ENCODE results near the gene WWOX. TPM values are rescaled to one million over a fixed set of nuclear protein-coding genes. Genes with fewer than 3 reads are reported as not detected.
A peak's percentile ranks its signal among the peaks of the same experiment; 100 is the strongest.

WWOX gene
- total and polyA plus RNA-seq, 2 of the 13 experiments (the other 11 are each of a cell fraction or from before 2014, with no cell fraction given): 9.1 to 37.4 TPM

DNA sequence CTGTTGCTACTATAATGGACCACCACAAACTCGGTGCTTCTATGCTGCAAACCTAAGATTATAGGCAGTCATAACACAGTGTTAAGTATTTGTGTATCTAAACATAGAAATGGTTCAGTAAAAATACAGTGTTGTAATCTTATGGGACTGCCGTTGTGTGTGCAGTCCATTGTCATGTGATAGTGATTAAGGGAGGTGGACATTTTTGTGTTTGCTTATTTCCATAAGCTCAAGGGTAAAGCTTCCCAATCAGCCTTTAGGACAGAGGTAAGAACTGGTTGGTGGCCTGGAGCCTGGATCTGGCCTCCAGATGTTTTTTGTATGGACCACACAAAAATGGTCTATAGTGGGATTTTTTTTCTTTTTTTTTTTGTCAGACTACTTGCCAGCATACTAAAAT, 29.9 kb downstream of the WWOX start (continued):
- TF ChIP-seq NFYB (CRISPR knock-in tag; IDR thresholded peaks at IDR 0.05): no peak
- no peak for TF ChIP-seq FOXC1 (CRISPR knock-in tag; IDR thresholded peaks at IDR 0.05; ENCODE audit: borderline replicate concordance)
- TF ChIP-seq ZNF614 (CRISPR knock-in tag; IDR thresholded peaks at IDR 0.05; ENCODE audit: borderline replicate concordance): 0 out of 2 replicates have a peak, but pooled peaks have one; percentile 46
- TF ChIP-seq ZNF3 (CRISPR knock-in tag; IDR thresholded peaks at IDR 0.05): peak; percentile 60; the same call in 1 of the 2 replicates
- no peak for TF ChIP-seq ZNF329 (CRISPR knock-in tag; IDR thresholded peaks at IDR 0.05; ENCODE audit: low read depth)
- TF ChIP-seq, protein P1, sequence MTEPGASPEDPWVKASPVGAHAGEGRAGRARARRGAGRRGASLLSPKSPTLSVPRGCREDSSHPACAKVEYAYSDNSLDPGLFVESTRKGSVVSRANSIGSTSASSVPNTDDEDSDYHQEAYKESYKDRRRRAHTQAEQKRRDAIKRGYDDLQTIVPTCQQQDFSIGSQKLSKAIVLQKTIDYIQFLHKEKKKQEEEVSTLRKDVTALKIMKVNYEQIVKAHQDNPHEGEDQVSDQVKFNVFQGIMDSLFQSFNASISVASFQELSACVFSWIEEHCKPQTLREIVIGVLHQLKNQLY (CRISPR knock-in tag; IDR thresholded peaks at IDR 0.05): 0 out of 2 replicates have a peak, but pooled peaks have one; percentile 34
- no peak for TF ChIP-seq ZNF547 (CRISPR knock-in tag; IDR thresholded peaks at IDR 0.05)
- no peak for TF ChIP-seq RELA (CRISPR knock-in tag; IDR thresholded peaks at IDR 0.05)
- no peak for TF ChIP-seq DNMT1 (CRISPR knock-in tag; IDR thresholded peaks at IDR 0.05)

GRCh38 chr16:78130083-78130608, 30.7 kb downstream of the WWOX start:
- Histone ChIP-seq H3K36me3 (replicated peaks in 1 of 2; ENCODE audit: control insufficient read depth in 1 of 2, insufficient read depth in 2 of 2, low read length in 2 of 2) (no peaks in the 10 kb centered on the region), H4K20me1 (ENCODE audit: insufficient read depth, low read length) (no peaks in the 10 kb centered on the region), H3K27me3 (ENCODE audit: control insufficient read depth in 1 of 2, insufficient read depth in 2 of 2, low read length in 2 of 2) (no peaks in the 10 kb centered on the region), H3K27ac (ENCODE audit: extremely low read length, insufficient read depth, low read length) (no peak overlapping the region), H3K9ac (ENCODE audit: insufficient read depth, low read depth, low read length) (no peak overlapping the region), H3K9me3 (ENCODE audit: low read length) (no peaks in the 10 kb centered on the region), H3K4me1 (ENCODE audit: insufficient read depth, low read length) (peaks cover 63% of the 10 kb centered on the region), H3K4me2 (ENCODE audit: low read depth, low read length) (no peak overlapping the region), H3K79me2 (ENCODE audit: insufficient read depth, low read length) (no peaks in the 10 kb centered on the region), H2AFZ (ENCODE audit: low read length) (no peak overlapping the region), H3K4me3 (replicated peaks in 1 of 3; ENCODE audit: insufficient read depth in 1 of 3, low read depth in 2 of 3, low read length in 3 of 3) (no peak overlapping the region)
- no TSS peak for BruUV-seq (replicated peaks)
- in situ Hi-C loops (cut with HindIII; ENCODE audit: extremely low pct_ligation_motif_present, low pct_unique_long_range_greater_than_20kb): loop anchor here (5.0 kb wide), 1 partner anchor 52 kb away; no protein-coding TSS in a partner anchor
- FAIRE-seq (no peak), ATAC-seq (no peak), DNase-seq (ENCODE audit: low spot score) (no peak)
- ChIA-PET CTCF (ENCODE audit: low intra/inter-chr PET ratio, low total read pairs) (no interaction called here), POLR2A (no interaction called here)
- WGBS (ENCODE audit: low lambda C conversion rate): 68% methylated on average over 4 of the region's 4 CpGs
- intact Hi-C loops (cut with micrococcal nuclease; ENCODE audit: unreplicated experiment): loop anchor here (5.0 kb wide), 1 partner anchor 357 kb away; no protein-coding TSS in a partner anchor
- TF ChIP-seq BCLAF1 (IDR thresholded peaks at IDR 0.05) (no peak), PHF8 (CRISPR knock-in tag; IDR thresholded peaks at IDR 0.05) (no peak), IRX3 (CRISPR knock-in tag; IDR thresholded peaks at IDR 0.05; ENCODE audit: borderline replicate concordance, low read depth) (0 out of 2 replicates have a peak, but pooled peaks have one; percentile 47), MAFF (IDR thresholded peaks at IDR 0.05; ENCODE audit: low read depth, low read length) (no peak), ZNF264 (CRISPR knock-in tag; IDR thresholded peaks at IDR 0.05) (peak; percentile 95; the same call in 1 of the 2 replicates), DPF2 (CRISPR knock-in tag; IDR thresholded peaks at IDR 0.05; ENCODE audit: borderline replicate concordance, low read depth) (no peak), BRD4 (CRISPR knock-in tag; IDR thresholded peaks at IDR 0.05) (no peak), XRCC5 (optimal IDR thresholded peaks at IDR 0.05; ENCODE audit: low read length) (no peak), CBFB (CRISPR knock-in tag; IDR thresholded peaks at IDR 0.05) (no peak), HNF4A (CRISPR knock-in tag; IDR thresholded peaks at IDR 0.05) (peak; percentile 58), ZNF354B (CRISPR knock-in tag; IDR thresholded peaks at IDR 0.05) (no peak)
- TF ChIP-seq, protein P2, sequence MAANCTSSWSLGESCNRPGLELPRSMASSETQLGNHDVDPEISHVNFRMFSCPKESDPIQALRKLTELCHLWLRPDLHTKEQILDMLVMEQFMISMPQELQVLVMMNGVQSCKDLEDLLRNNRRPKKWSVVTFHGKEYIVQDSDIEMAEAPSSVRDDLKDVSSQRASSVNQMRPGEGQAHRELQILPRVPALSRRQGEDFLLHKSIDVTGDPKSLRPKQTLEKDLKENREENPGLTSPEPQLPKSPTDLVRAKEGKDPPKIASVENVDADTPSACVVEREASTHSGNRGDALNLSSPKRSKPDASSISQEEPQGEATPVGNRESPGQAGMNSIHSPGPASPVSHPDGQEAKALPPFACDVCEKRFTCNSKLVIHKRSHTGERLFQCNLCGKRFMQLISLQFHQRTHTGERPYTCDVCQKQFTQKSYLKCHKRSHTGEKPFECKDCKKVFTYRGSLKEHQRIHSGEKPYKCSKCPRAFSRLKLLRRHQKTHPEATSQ (CRISPR knock-in tag; IDR thresholded peaks at IDR 0.05; ENCODE audit: borderline replicate concordance): peak; percentile 66; the same call in 1 of the 2 replicates
